GM23338 (cell line): ENCODE data around the gene KLHL33. TPM values are rescaled to one million over a fixed set of nuclear protein-coding genes. Genes with fewer than 3 reads are reported as not detected.
A peak's percentile ranks its signal among the peaks of the same experiment; 100 is the strongest.

Experiments used
- ATAC-seq: fragments of 200-7000 bp; cut with Tn5 transposase; 3 replicates; pipeline ENCODE4 v1.9.1; 2020
- DNase-seq: peaks from one replicate; pipeline ENCODE4 v3.0.0-alpha.2; 2015; ENCODE audit warnings: low spot score
- H2AFZ ChIP-seq: fragments of 200-600 bp; sonication (generic); 2 replicates; pipeline ENCODE4 v1.8.0; 2016; ENCODE audit warnings: antibody characterized with exemption, mild to moderate bottlenecking, moderate library complexity
- H3F3A ChIP-seq: fragments of 200-600 bp; sonication (generic); replicated peaks from 2 replicates; pipeline ENCODE4 v1.8.0; 2017; ENCODE audit warnings: antibody characterized with exemption, mixed run types, low read depth
- H3K27ac ChIP-seq: fragments of 200-600 bp; sonication (generic); 2 replicates; pipeline ENCODE4 v1.6.1; 2016; ENCODE audit warnings: low read depth
- H3K27me3 ChIP-seq: fragments of 200-600 bp; sonication (generic); 2 replicates; pipeline ENCODE4 v1.8.0; 2016; ENCODE audit warnings: mild to moderate bottlenecking, mixed run types, moderate library complexity; ENCODE audit not compliant: insufficient read depth
- H3K36me3 ChIP-seq: fragments of 200-600 bp; sonication (generic); 2 replicates; pipeline ENCODE4 v1.8.0; 2016; ENCODE audit warnings: mild to moderate bottlenecking; ENCODE audit not compliant: insufficient read depth
- H3K4me1 ChIP-seq: fragments of 200-600 bp; sonication (generic); 2 replicates; pipeline ENCODE4 v1.8.0; 2016; ENCODE audit warnings: mild to moderate bottlenecking, moderate library complexity; ENCODE audit not compliant: insufficient read depth
- H3K4me2 ChIP-seq: fragments of 200-600 bp; sonication (generic); 2 replicates; pipeline ENCODE4 v1.7.1; 2017; ENCODE audit warnings: mixed run types
- H3K4me3 ChIP-seq: fragments of 200-600 bp; sonication (generic); 2 replicates; pipeline ENCODE4 v1.6.1; 2016; ENCODE audit warnings: mixed run types
- H3K79me2 ChIP-seq: fragments of 200-600 bp; sonication (generic); replicated peaks from 2 replicates; pipeline ENCODE4 v1.8.0; 2017; ENCODE audit warnings: mild to moderate bottlenecking; ENCODE audit not compliant: insufficient read depth
- H3K9me2 ChIP-seq: fragments of 200-600 bp; sonication (generic); 2 replicates; pipeline ENCODE4 v1.8.0; 2017; ENCODE audit not compliant: insufficient read depth
- H4K20me1 ChIP-seq: fragments of 200-600 bp; sonication (generic); replicated peaks from 2 replicates; pipeline ENCODE4 v1.8.0; 2017; ENCODE audit warnings: mild to moderate bottlenecking; ENCODE audit not compliant: insufficient read depth
- H3K27ac Mint-ChIP-seq: 2 replicates; pipeline ENCODE4 v1.8.0; 2020; ENCODE audit warnings: inconsistent platforms, mild to moderate bottlenecking, moderate library complexity, mixed read lengths
- H3K27me3 Mint-ChIP-seq: 3 replicates; pipeline ENCODE4 v1.8.0; 2022; ENCODE audit warnings: low read depth, mild to moderate bottlenecking, moderate library complexity, mixed read lengths, inconsistent platforms; ENCODE audit not compliant: insufficient read depth, poor library complexity
- H3K36me3 Mint-ChIP-seq: 3 replicates; pipeline ENCODE4 v1.8.0; 2021; ENCODE audit warnings: low read depth, mild to moderate bottlenecking, inconsistent platforms, moderate library complexity, mixed read lengths
- H3K4me1 Mint-ChIP-seq: 3 replicates; pipeline ENCODE4 v1.8.0; 2020; ENCODE audit warnings: mild to moderate bottlenecking, inconsistent platforms, mixed read lengths
- H3K4me3 Mint-ChIP-seq: 3 replicates; pipeline ENCODE4 v1.8.0; 2021; ENCODE audit warnings: moderate library complexity, mild to moderate bottlenecking, inconsistent platforms, mixed read lengths
- H3K9me3 Mint-ChIP-seq: 3 replicates; pipeline ENCODE4 v1.8.0; 2020; ENCODE audit warnings: moderate library complexity, mild to moderate bottlenecking, inconsistent platforms, mixed read lengths
- CREB1 ChIP-seq: fragments of 250-450 bp; sonication (Bioruptor Pico); IDR thresholded peaks from 2 replicates; pipeline ENCODE4 v1.5.0; 2020; ENCODE audit warnings: low read depth, mild to moderate bottlenecking, moderate library complexity
- ETS1 ChIP-seq: IDR thresholded peaks from 2 replicates; pipeline ENCODE4 v1.6.1; 2016; ENCODE audit warnings: antibody characterized with exemption
- EZH2 ChIP-seq: fragments of 200-600 bp; sonication (generic); IDR thresholded peaks from one replicate; pipeline ENCODE4 v1.8.0; 2017; ENCODE audit warnings: antibody characterized with exemption, mild to moderate bottlenecking, low read depth; ENCODE audit not compliant: unreplicated experiment
- EZH2phosphoT487 ChIP-seq: fragments of 200-600 bp; sonication (generic); IDR thresholded peaks from one replicate; pipeline ENCODE4 v1.8.1; 2018; ENCODE audit warnings: antibody characterized with exemption; ENCODE audit not compliant: unreplicated experiment
- JUNB ChIP-seq: IDR thresholded peaks from one replicate; pipeline ENCODE4 v1.6.1; 2016; ENCODE audit warnings: antibody characterized with exemption; ENCODE audit not compliant: unreplicated experiment
- POLR2AphosphoS5 ChIP-seq: IDR thresholded peaks from 2 replicates; pipeline ENCODE4 v1.6.1; 2016; ENCODE audit warnings: antibody characterized with exemption, low read depth
- STAT1 ChIP-seq: IDR thresholded peaks from one replicate; pipeline ENCODE4 v1.6.1; 2016; ENCODE audit warnings: antibody characterized with exemption; ENCODE audit not compliant: unreplicated experiment
- ZNF114 ChIP-seq: fragments of 250-450 bp; sonication (Bioruptor Pico); IDR thresholded peaks from 2 replicates; pipeline ENCODE4 v1.5.0; 2020; ENCODE audit warnings: mild to moderate bottlenecking, moderate library complexity
- polyA plus RNA-seq: library from polyadenylated mRNA; unstranded; fragments of >200 nt; fragmentation: Nextera tagmentation; extraction: Ambion mirVana; gene quantifications from 2 replicates; pipeline ENCODE4 v1.2.1, GENCODE V29; 2016
- total RNA-seq: library from RNA; depleted of rRNA; stranded (reverse); fragments of >200 nt; shearing (Covaris generic); gene quantifications from 2 replicates; pipeline ENCODE4 v1.2.3, GENCODE V29; 2014

Gene KLHL33
- total and polyA plus RNA-seq, 2 experiments from 2014 or later = 0.15 to 0.35 TPM

- Histone ChIP-seq H3K36me3 (peaks cover 14% of the 10 kb centered on the region; the same call in 1 of the 2 replicates), H3K4me1 (peaks cover 19% of the 10 kb centered on the region), H3F3A (peaks cover 13% of the 10 kb centered on the region; the same call in 1 of the 2 replicates), H3K27me3 (no peaks in the 10 kb centered on the region), H3K79me2 (peaks cover 40% of the 10 kb centered on the region), H2AFZ (peak within 1 kb of the TSS; percentile 93), H3K27ac (no peak within 1 kb of the TSS), H3K9me2 (no peaks in the 10 kb centered on the region), H3K4me3 (peak within 1 kb of the TSS; percentile 91), H4K20me1 (peaks cover 3% of the 10 kb centered on the region), H3K4me2 (peak within 1 kb of the TSS; percentile 98)
- Mint-ChIP-seq H3K9me3 (no peaks in the 10 kb centered on the region), H3K27ac (peak within 1 kb of the TSS; percentile 98), H3K4me1 (peaks cover 20% of the 10 kb centered on the region; the same call in 2 of the 3 replicates), H3K27me3 (peaks cover 14% of the 10 kb centered on the region), H3K36me3 (peaks cover 32% of the 10 kb centered on the region), H3K4me3 (peak within 1 kb of the TSS; percentile 99)
- TF ChIP-seq EZH2 = no peak
- TF ChIP-seq POLR2AphosphoS5 = peak; percentile 99
- TF ChIP-seq JUNB = no peak
- ATAC-seq (peak; percentile 97), DNase-seq (peak; percentile 97)
Measured at GRCh38 chr14:20469242-20469889, 33.4 kb upstream of the KLHL33 start, which contains the start of gene PNP. Gene PNP (plus strand): TSS chr14:20469406. CDS start chr14:20469525, 119 bp downstream.

GRCh38 chr14:20468764-20469241 is 32.8 kb upstream of the KLHL33 start:
- ATAC-seq (peak; percentile 2; the same call in 2 of the 3 replicates), DNase-seq (peak; percentile 38)
- Mint-ChIP-seq H3K4me1 (peaks cover 20% of the 10 kb centered on the region; the same call in 2 of the 3 replicates), H3K27ac (peak overlapping the region; percentile 98; the same call in 1 of the 2 replicates), H3K4me3 (peak overlapping the region; percentile 99), H3K9me3 (no peaks in the 10 kb centered on the region), H3K36me3 (peaks cover 27% of the 10 kb centered on the region), H3K27me3 (peaks cover 17% of the 10 kb centered on the region)
- H4K20me1 ChIP-seq = peaks cover 3% of the 10 kb centered on the region
- no peaks in the 10 kb centered on the region for H3K9me2 ChIP-seq
- peaks cover 8% of the 10 kb centered on the region; the same call in 1 of the 2 replicates for H3F3A ChIP-seq
- peak overlapping the region; percentile 91 for H3K4me3 ChIP-seq
- no peaks in the 10 kb centered on the region for H3K27me3 ChIP-seq
- peaks cover 19% of the 10 kb centered on the region for H3K4me1 ChIP-seq
- peak overlapping the region; percentile 70 for H2AFZ ChIP-seq
- peaks cover 40% of the 10 kb centered on the region for H3K79me2 ChIP-seq
- TF ChIP-seq EZH2 (no peak), STAT1 (no peak), JUNB (no peak), ZNF114 (no peak), EZH2phosphoT487 (no peak)
- H3K4me2 ChIP-seq = peak overlapping the region; percentile 98
- peaks cover 8% of the 10 kb centered on the region; the same call in 1 of the 2 replicates for H3K36me3 ChIP-seq
- H3K27ac ChIP-seq = no peak overlapping the region

GRCh38 chr14:20461225-20462141 is 25.5 kb upstream of the KLHL33 start, which contains the start of gene PIP4P1:
Gene PIP4P1 (minus strand): TSS chr14:20461434. CDS start chr14:20461325, 109 bp downstream.
- peak within 1 kb of the TSS; percentile 97 for H3K27ac Mint-ChIP-seq
- ATAC-seq (peak; percentile 93), DNase-seq (peak; percentile 99)
- H3K9me3 Mint-ChIP-seq = peaks cover 11% of the 10 kb centered on the region
- H3K4me3 Mint-ChIP-seq = peak within 1 kb of the TSS; percentile 95
- Histone ChIP-seq H3K4me1 (peaks cover 14% of the 10 kb centered on the region; the same call in 1 of the 2 replicates), H3K79me2 (peaks cover 20% of the 10 kb centered on the region), H4K20me1 (peaks cover 11% of the 10 kb centered on the region), H3K36me3 (peaks cover 13% of the 10 kb centered on the region), H3K4me3 (peak within 1 kb of the TSS; percentile 64), H3K4me2 (peak within 1 kb of the TSS; percentile 91), H3K9me2 (peaks cover 5% of the 10 kb centered on the region; the same call in 1 of the 2 replicates), H3K27me3 (no peaks in the 10 kb centered on the region), H3F3A (peaks cover 22% of the 10 kb centered on the region; the same call in 1 of the 2 replicates), H2AFZ (no peak within 1 kb of the TSS), H3K27ac (peak within 1 kb of the TSS; percentile 53)
- H3K4me1 Mint-ChIP-seq = peaks cover 22% of the 10 kb centered on the region
- peaks cover 3% of the 10 kb centered on the region; the same call in 2 of the 3 replicates for H3K36me3 Mint-ChIP-seq
- peaks cover 15% of the 10 kb centered on the region for H3K27me3 Mint-ChIP-seq
- TF ChIP-seq ETS1 = no peak
- TF ChIP-seq POLR2AphosphoS5 = peak; percentile 68
- TF ChIP-seq STAT1 = no peak
- peak; percentile 84 for TF ChIP-seq CREB1 (CRISPR knock-in tag)
